G401.6 (cell line): Measurements from ENCODE around the gene RALGPS1.
A peak's percentile ranks its signal among the peaks of the same experiment; 100 is the strongest.

Source experiments
- FAIRE-seq: peaks from 2 replicates; lab custom pipeline; 2012; peaks lifted over from hg19 to GRCh38; lab: Jason Lieb, UNC

Gene RALGPS1

DNA sequence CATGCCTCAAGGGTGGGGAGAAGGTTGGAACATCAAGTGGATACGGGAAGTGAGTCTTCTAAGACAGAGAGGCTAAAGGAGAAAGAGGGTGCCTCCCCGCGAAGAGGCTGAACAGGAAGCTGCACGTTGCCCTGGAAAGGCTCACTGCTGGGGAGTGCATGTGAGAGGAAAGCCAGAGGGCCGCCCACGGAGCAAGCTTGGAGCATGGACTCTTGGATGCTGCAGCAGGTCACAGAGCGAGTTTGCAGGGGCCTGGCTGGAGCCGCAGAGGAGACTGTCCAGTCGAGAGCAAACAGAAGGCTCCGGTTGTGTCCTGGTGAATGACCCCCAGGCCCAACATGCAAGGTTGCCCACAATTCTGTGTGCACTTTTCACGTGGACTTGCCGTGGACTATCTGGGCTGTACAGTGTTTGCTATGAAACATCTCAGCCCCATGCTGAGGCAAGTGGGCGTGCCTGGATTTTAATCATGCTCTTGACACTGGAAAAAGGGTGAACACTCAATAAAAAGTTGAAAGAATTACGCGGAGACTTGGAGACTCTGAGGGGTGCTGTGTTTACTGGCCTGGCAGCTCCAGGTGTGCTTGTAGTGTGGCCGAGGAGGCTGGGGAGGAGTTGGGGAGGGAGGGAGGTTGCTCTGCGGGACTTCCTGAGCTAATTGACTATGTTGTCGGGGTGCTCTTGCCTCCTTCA lies 295.5 kb downstream of the RALGPS1 start:
- FAIRE-seq = no peak

- FAIRE-seq = no peak
Observed at GRCh38 chr9:127210851-127211730, 296.5 kb downstream of the RALGPS1 start.

GRCh38 chr9:127211983-127212382 lies 297.4 kb downstream of the RALGPS1 start:
- no peak for FAIRE-seq

DNA sequence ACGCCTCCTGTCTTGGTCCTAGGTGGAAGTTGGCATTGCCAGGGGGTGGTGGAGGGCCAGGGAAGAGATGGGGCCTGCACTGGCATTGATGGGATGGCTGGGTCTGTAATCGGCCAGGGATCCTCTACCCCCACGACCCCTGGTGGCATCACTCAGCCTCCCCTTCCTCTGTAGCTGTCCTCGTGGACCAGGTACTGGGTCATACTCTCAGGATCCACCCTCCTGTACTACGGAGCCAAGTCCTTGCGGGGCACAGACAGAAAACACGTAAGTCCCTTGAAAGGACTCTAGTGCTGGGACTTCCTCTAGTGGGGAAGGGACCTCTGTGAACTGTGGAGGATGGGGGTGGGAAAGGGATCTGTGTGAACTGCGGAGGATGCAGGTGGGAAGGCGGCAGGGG lies 297.9 kb downstream of the RALGPS1 start:
- FAIRE-seq = no peak

GRCh38 chr9:127213859-127214258 lies 299.3 kb downstream of the RALGPS1 start:
- FAIRE-seq = no peak

DNA sequence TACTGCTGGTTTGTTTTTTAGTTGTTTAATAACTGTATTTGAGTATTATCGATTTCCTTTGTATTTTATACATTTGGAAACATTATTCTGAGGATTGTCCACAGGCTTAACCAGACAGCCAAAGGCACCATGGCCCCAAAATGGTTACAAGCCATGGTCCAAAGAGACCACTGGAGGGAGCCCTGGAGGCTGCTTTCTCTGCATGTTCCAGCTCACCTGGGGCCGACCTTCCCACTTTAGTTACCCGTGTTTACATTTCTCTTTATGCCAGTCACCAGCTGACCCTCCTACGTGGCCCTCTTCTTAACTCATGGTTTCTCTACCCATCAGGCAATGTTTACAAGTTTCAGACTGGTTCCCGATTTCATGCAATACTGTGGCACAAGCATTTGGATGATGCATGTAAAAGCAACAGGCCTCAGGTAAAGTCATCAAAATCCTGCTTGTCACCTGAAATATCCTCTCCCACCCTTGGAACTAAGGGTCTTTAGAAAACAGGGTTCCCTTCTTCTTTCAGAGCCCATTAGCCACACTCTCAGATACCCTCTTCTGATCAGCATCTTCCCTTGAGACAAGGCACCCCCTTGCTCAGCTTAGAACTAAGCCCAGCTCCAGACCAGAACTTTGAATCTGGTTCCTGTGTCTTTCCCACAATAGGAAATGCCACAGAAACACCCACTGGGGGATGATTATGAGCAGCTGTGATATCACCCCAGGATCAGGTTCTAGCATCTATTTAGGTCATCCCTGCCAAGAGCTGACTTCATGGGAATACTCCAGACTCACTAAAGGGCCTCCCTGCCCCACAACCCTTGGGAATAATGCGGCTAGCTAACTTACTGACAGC lies 300.1 kb downstream of the RALGPS1 start:
- peak; percentile 92 for FAIRE-seq

DNA sequence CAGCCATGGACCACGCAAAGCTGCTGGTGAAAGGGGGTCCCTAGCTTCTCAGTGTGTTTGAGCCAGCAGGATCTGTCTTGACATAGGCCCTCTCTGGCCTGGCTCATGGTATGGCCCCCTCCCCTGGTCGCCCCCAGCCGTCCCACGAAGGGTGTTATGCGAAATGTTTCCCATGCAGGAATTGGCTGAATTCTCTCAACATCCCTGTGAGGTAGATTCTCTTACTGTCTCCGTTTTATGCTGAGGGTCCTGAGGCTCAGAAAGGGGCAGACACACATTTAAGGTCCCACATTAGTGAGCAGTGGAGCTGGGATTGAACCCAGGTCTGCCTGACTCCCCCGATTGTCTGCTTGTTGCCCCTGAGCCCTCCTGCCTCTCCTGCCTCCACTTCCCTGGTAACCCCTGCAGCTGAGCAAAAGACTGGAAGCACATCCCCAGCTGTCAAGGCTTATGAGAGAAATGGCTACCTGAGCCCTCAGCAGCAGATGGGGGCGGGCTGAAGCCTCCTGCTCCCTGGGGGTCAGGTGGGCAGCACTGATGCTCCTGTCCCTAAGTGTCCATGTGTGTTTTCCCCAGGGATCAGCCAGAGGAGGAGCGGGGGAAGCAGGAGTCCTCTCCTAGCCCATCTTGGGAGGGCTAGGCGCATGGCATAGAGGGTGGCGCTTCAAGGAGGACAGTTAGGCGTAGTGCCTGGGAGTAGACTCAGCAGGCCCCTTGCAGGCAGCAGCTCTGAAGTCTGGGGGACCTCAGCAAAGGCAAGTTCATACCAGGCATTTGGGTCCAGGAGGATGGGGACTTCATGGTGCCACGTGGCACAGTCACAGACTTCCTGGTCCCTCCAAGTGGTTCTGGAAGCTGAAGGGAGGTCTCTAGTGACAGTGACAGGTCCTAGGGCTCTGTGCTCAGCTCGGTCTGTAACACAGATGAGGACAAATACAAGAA lies 301.0 kb downstream of the RALGPS1 start:
- no peak for FAIRE-seq

- FAIRE-seq = no peak
Observed at GRCh38 chr9:127216210-127216887, 301.8 kb downstream of the RALGPS1 start.

- no peak for FAIRE-seq
Observed at GRCh38 chr9:127216888-127217217, 302.3 kb downstream of the RALGPS1 start.

- no peak for FAIRE-seq
Observed at GRCh38 chr9:127218818-127219217, 304.2 kb downstream of the RALGPS1 start.

- no peak for FAIRE-seq
Observed at GRCh38 chr9:127219520-127219919, 304.9 kb downstream of the RALGPS1 start.

- FAIRE-seq = no peak
Observed at GRCh38 chr9:127221695-127222094, 307.1 kb downstream of the RALGPS1 start.

GRCh38 chr9:127222388-127223095 lies 308.0 kb downstream of the RALGPS1 start:
- no peak for FAIRE-seq

DNA sequence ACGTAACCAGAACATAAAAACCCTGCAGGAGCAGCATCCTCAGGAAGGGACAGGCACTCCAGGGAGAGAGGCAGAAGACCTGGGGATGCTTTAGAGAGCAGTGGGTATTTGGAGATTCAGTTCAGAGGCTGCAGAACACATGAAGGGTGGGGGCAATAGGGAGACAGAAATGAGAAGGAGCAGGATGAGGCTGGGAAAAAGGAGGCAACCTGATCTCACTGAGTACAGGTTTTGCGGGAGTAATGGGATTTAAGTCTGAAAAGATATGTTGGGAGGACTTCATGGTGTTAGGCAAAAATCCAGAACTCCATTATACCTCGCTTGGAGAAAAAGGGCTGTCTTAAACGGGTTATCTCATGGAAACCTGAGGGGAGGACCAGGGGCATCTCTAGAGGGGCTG lies 308.7 kb downstream of the RALGPS1 start:
- no peak for FAIRE-seq

GRCh38 chr9:127223810-127224177 lies 309.2 kb downstream of the RALGPS1 start:
- FAIRE-seq = no peak

- FAIRE-seq = peak; percentile 84
Observed at GRCh38 chr9:127224178-127224882, 309.7 kb downstream of the RALGPS1 start.

DNA sequence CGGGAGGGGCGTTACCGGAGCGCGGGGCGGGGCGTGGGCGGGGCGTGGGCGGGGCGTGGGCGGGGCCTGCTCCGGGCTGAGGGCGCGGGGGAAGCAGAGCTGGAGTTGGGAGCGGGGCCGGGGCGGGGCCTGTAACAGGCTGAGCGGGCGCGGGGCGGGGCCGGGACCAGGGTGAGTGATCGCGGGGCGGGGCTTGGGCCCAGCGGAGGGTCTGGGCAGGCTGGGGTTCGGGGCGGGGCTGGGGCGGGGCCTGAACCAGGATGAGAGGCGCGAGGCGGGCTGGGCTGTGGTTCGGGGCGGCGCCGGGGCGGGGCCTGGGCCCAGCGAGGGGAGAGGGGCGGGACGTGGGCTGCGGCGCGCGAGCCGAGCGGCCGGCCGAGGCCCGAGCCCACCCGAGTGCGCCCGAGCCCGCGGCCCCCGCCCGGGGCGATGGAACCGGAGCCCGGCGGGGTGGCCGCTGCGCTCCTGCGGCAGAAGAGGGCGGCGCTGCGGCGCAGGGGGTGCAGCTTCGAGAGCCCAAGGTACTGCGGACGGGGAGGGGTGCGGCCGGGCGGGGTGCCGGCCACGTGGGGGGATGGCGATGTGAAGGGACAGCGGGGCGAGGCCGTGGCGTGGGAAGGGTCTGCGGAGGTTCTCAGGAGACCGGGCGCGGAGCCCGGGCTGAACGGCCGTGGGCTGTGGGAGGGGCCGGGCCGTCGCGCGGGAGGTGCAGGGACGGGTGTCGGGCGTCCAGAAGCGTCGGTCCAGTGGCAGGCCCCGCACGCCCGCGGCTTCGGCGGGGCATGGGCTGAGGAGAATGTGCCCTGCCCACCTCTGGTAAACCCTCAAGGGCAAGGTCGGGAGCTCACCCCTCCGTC lies 310.5 kb downstream of the RALGPS1 start:
- no peak for FAIRE-seq

GRCh38 chr9:127225801-127226625 lies 311.4 kb downstream of the RALGPS1 start:
- no peak for FAIRE-seq
